Endothelial cell of umbilical vein (primary cell): ENCODE measurements around the gene SYNPO. TPM values are rescaled to one million over a fixed set of nuclear protein-coding genes. Genes with fewer than 3 reads are reported as not detected.

Experiments
- BruUV-seq: library from RNA; stranded (reverse); fragments of 400-500 nt; replicated peaks from 2 replicates; lab custom pipeline; 2021; lab: Mats Ljungman, UMichigan
- CTCF ChIA-PET: fragments of 300-600, 350-600 bp; sonication (Branson Sonifier 250); formaldehyde crosslinking; loops from one replicate; lab custom pipeline; 2021; ENCODE audit warnings: antibody characterized with exemption, inconsistent platforms; lab: Charles Lee
- POLR2A ChIA-PET: fragments of 300-600, 350-600 bp; sonication (Branson Sonifier 250); formaldehyde crosslinking; loops from one replicate; lab custom pipeline; 2021; ENCODE audit warnings: antibody characterized with exemption, inconsistent platforms; lab: Charles Lee
- DNase-seq: peaks from one replicate; pipeline ENCODE4 v3.0.0-alpha.2; 2011; ENCODE audit warnings: low read depth, low spot score
- FAIRE-seq: peaks from 2 replicates; lab custom pipeline; 2011; peaks lifted over from hg19 to GRCh38; lab: Jason Lieb, UNC
- H2AFZ ChIP-seq: 2 replicates; pipeline ENCODE4 v1.6.0; 2012; ENCODE audit warnings: low read depth, low read length, control low read depth, inconsistent platforms
- H3K27ac ChIP-seq: 2 replicates; pipeline ENCODE4 v1.5.1; 2011; ENCODE audit warnings: low read depth, mild to moderate bottlenecking, control low read depth, low read length, moderate library complexity; ENCODE audit not compliant: insufficient read depth
- H3K27me3 ChIP-seq, 2 experiments: 2 replicates each; pipeline versions ENCODE4 v1.6.0 to v1.6.1; 2011; ENCODE audit warnings: low read length in 2 of 2, mixed read lengths in 1 of 2; ENCODE audit not compliant: control insufficient read depth in 2 of 2, insufficient read depth in 2 of 2
- H3K36me3 ChIP-seq, 2 experiments: 2 replicates in 1 of 2; 3 replicates in 1 of 2; pipeline ENCODE4 v1.5.1; 2011; ENCODE audit warnings: low read length in 2 of 2, mild to moderate bottlenecking in 1 of 2, moderate library complexity in 1 of 2; ENCODE audit not compliant: control insufficient read depth in 2 of 2, insufficient read depth in 2 of 2; ENCODE audit errors: extremely low read depth in 1 of 2
- H3K4me1 ChIP-seq: 3 replicates; pipeline ENCODE4 v1.5.1; 2011; ENCODE audit warnings: mild to moderate bottlenecking, low read length; ENCODE audit not compliant: control insufficient read depth, insufficient read depth; ENCODE audit errors: extremely low read depth
- H3K4me2 ChIP-seq: 2 replicates; pipeline ENCODE4 v1.6.1; 2011; ENCODE audit warnings: low read length, control low read depth, mixed read lengths; ENCODE audit not compliant: insufficient read depth
- H3K4me3 ChIP-seq, 3 experiments: fragments of 200-600 bp in 1 of 3; sonication (generic), shearing (Covaris generic) in 1 of 3; replicated peaks in 1 of 3; 2 replicates each; pipeline ENCODE4 v1.5.1; 2011 to 2016; ENCODE audit warnings: control low read depth in 3 of 3, low read length in 3 of 3, mild to moderate bottlenecking in 2 of 3, inconsistent platforms in 1 of 3, low read depth in 1 of 3, moderate library complexity in 1 of 3; ENCODE audit not compliant: insufficient read depth in 1 of 3
- H3K79me2 ChIP-seq: 2 replicates; pipeline ENCODE4 v1.6.0; 2012; ENCODE audit warnings: low read length, inconsistent platforms; ENCODE audit not compliant: control insufficient read depth, insufficient read depth
- H3K9ac ChIP-seq: replicated peaks from 2 replicates; pipeline ENCODE3; 2011; ENCODE audit warnings: low read length, control low read depth; ENCODE audit not compliant: insufficient read depth; ENCODE audit errors: extremely low read depth
- H3K9me1 ChIP-seq: replicated peaks from 3 replicates; pipeline ENCODE4 v1.6.0; 2011; ENCODE audit warnings: mild to moderate bottlenecking, low read length; ENCODE audit not compliant: control insufficient read depth, insufficient read depth; ENCODE audit errors: extremely low read depth
- H3K9me3 ChIP-seq: replicated peaks from 2 replicates; pipeline ENCODE4 v1.5.1; 2012; ENCODE audit warnings: low read length, inconsistent platforms; ENCODE audit not compliant: control insufficient read depth, insufficient read depth
- H4K20me1 ChIP-seq: replicated peaks from 2 replicates; pipeline ENCODE3; 2011; ENCODE audit warnings: mild to moderate bottlenecking, low read length; ENCODE audit not compliant: control insufficient read depth, insufficient read depth; ENCODE audit errors: extremely low read depth
- EZH2 ChIP-seq: IDR thresholded peaks from 2 replicates; pipeline ENCODE4 v1.6.1; 2012; ENCODE audit warnings: borderline replicate concordance, low read depth, mild to moderate bottlenecking, moderate library complexity, low read length, inconsistent platforms; ENCODE audit not compliant: severe bottlenecking
- FOS ChIP-seq: IDR thresholded peaks from 2 replicates; pipeline ENCODE4 v1.6.1; 2011; ENCODE audit warnings: mild to moderate bottlenecking, low read length, moderate library complexity, borderline replicate concordance; ENCODE audit not compliant: insufficient read depth
- GATA2 ChIP-seq: IDR thresholded peaks from 2 replicates; pipeline ENCODE4 v1.7.0; 2011; ENCODE audit warnings: low read depth, mild to moderate bottlenecking, moderate library complexity, mixed read lengths, low read length; ENCODE audit not compliant: insufficient read length, insufficient read depth
- JUN ChIP-seq: IDR thresholded peaks from 2 replicates; pipeline ENCODE4 v1.6.1; 2011; ENCODE audit warnings: borderline replicate concordance, low read depth; ENCODE audit not compliant: insufficient read length, insufficient read depth
- MYC ChIP-seq: IDR thresholded peaks from one replicate; pipeline ENCODE4 v1.6.1; 2011; ENCODE audit warnings: mild to moderate bottlenecking, low read depth, low read length
- POLR2A ChIP-seq: IDR thresholded peaks from 2 replicates; pipeline ENCODE4 v1.6.1; 2012; ENCODE audit warnings: low read depth, mild to moderate bottlenecking, control low read depth, low read length
- POLR2AphosphoS5 ChIP-seq: IDR thresholded peaks from 2 replicates; pipeline ENCODE4 v1.6.1; 2012; ENCODE audit warnings: low read depth, mild to moderate bottlenecking, control low read depth, low read length, moderate library complexity; ENCODE audit not compliant: insufficient read depth
- dilution Hi-C: fragments of 300-500 bp; cut with MboI; formaldehyde crosslinking; loops from one replicate; pipeline ENCODE4 v1.15.0; 2019; ENCODE audit warnings: low sequenced_read_pairs; ENCODE audit not compliant: extremely low pct_ligation_motif_present
- intact Hi-C: fragments of 100-400 bp; cut with micrococcal nuclease; formaldehyde crosslinking; loops from one replicate; pipeline ENCODE4 v1.10.0; 2022
- polyA plus RNA-seq, 4 experiments: library from polyadenylated mRNA; depleted of rRNA in 3 of 4; stranded (reverse) in 3 of 4; unstranded in 1 of 4; fragments of >200 nt; gene quantifications; 2 replicates each; pipeline versions ENCODE4 v1.2.1 to v1.2.3, GENCODE V29; 2011 to 2012; ENCODE audit warnings: missing spikeins in 1 of 4
- total RNA-seq: library from RNA; stranded (reverse); gene quantifications from 2 replicates; pipeline ENCODE4 v1.2.3, GENCODE V29; 2021
- TF ChIP-seq, protein P1 (sequence below): IDR thresholded peaks from 2 replicates; pipeline ENCODE4 v1.6.1; 2011; ENCODE audit not compliant: insufficient read depth, insufficient read length
- TF ChIP-seq, protein P2 (sequence below), 2 donors: IDR thresholded peaks; 1 replicate in 1 of 2; 2 replicates in 1 of 2; pipeline ENCODE4 v1.5.1; 2011; ENCODE audit warnings: low read length in 2 of 2, mild to moderate bottlenecking in 2 of 2, moderate library complexity in 2 of 2, control low read depth in 1 of 2, inconsistent platforms in 1 of 2, low read depth in 1 of 2; ENCODE audit not compliant: insufficient read depth in 1 of 2; ENCODE audit errors: extremely low read depth in 1 of 2

The SYNPO gene
- total and polyA plus RNA-seq, 2 donors (not counting 3 experiments of a cell fraction or from before 2014, with no cell fraction given) = 68.4 to 121 TPM

DNA sequence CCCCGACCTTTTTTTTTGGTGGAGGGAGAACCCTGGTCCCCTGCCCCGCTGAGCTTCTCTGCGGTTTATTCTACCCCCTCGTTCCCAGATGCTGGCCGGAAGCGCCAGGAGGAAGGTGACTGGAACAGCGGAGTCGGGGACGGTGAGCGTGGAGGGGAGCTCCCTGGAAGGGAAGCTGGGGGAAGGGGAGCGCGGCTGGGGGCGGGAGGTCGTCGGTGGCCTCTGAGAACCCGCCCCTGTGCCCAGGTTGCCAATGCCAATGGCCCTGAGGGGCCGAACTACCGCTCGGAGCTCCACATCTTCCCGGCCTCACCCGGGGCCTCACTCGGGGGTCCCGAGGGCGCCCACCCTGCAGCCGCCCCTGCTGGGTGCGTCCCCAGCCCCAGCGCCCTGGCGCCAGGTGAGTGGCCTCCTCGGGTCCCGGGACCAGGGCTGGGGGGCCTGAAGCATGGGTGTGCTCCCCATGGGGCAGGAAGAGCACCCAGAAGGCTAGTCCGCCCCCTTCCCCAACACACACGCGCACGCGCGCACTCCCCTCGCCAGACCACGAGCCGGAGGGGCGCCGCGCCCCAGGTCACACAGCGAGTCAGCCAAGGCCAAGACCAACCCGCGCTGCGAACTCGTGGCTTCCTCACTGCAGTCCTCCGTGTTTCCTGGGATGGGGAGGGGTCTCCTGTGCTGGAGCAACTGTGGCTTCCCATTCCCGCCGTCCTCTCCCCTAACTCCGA lies 31.2 kb downstream of the SYNPO start:
- dilution Hi-C loops (no loop called here), intact Hi-C loops (no loop called here)
- Histone ChIP-seq H3K27me3 (peaks cover 12% of the 10 kb centered on the region in 2 experiments), H3K4me1 (peaks cover 13% of the 10 kb centered on the region), H3K9me3 (no peaks in the 10 kb centered on the region), H3K27ac (no peak overlapping the region), H3K79me2 (no peaks in the 10 kb centered on the region), H3K4me2 (peak overlapping the region; percentile 65), H2AFZ (peak overlapping the region; percentile 99), H3K9ac (peak overlapping the region; percentile 46), H3K9me1 (no peaks in the 10 kb centered on the region), H4K20me1 (no peaks in the 10 kb centered on the region), H3K4me3 (peak overlapping the region; percentile 43 to 55 (median 53)), H3K36me3 (no peaks in the 10 kb centered on the region)
- no peak for DNase-seq
- ChIA-PET CTCF (interaction anchor here (1.0 to 3.0 kb wide), 4 partner anchors 10 to 112 kb away, joined by 4 to 16 read pairs (median 6); partner anchors contain the start of genes MYOZ3 and RBM22), POLR2A (no interaction called here)
- BruUV-seq = no TSS peak
- TF ChIP-seq MYC (no peak), POLR2A (no peak), FOS (no peak), GATA2 (no peak), EZH2 (no peak), POLR2AphosphoS5 (no peak), JUN (no peak)
- TF ChIP-seq, protein P1, sequence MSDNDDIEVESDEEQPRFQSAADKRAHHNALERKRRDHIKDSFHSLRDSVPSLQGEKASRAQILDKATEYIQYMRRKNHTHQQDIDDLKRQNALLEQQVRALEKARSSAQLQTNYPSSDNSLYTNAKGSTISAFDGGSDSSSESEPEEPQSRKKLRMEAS = no peak
- TF ChIP-seq, protein P2, sequence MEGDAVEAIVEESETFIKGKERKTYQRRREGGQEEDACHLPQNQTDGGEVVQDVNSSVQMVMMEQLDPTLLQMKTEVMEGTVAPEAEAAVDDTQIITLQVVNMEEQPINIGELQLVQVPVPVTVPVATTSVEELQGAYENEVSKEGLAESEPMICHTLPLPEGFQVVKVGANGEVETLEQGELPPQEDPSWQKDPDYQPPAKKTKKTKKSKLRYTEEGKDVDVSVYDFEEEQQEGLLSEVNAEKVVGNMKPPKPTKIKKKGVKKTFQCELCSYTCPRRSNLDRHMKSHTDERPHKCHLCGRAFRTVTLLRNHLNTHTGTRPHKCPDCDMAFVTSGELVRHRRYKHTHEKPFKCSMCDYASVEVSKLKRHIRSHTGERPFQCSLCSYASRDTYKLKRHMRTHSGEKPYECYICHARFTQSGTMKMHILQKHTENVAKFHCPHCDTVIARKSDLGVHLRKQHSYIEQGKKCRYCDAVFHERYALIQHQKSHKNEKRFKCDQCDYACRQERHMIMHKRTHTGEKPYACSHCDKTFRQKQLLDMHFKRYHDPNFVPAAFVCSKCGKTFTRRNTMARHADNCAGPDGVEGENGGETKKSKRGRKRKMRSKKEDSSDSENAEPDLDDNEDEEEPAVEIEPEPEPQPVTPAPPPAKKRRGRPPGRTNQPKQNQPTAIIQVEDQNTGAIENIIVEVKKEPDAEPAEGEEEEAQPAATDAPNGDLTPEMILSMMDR (IDR thresholded peaks at IDR 0.05; ENCODE audit: extremely low read depth in 1 of 2, insufficient read depth in 1 of 2, low read depth in 1 of 2, low read length in 2 of 2) = no peak
- no peak for FAIRE-seq
